GM19043 (cell line): ENCODE data around the gene SAFB2.
"Not testable (repeated sequence)": the region's sequence is repeated elsewhere in the genome, so short reads cannot be mapped to it uniquely, and the experiment has no call there.

Experiments
- ATAC-seq: cut with Tn5 transposase; IDR thresholded peaks from one replicate; pipeline ENCODE4 v1.9.1; 2021; ENCODE audit warnings: low read depth; ENCODE audit not compliant: unreplicated experiment

SAFB2 gene

DNA sequence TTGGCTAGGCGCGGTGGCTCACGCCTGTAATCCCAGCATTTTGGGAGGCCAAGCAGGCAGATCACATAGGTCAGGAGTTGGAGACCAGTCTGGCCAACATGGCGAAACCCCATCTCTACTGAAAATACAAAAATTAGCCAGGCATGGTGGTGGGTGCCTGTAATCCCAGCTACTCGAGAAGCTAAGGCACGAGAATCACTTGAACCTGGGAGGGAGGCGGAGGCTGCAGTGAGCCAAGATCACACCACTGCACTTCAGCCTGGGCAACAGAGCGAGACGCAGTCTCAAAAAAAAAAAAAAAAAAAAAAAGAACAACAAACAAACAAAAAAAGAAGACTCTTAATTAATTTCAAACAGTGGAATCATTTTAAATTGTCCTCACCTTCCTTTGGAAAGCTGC lies 13.8 kb downstream of the SAFB2 start:
- not testable (repeated sequence) for ATAC-seq

DNA sequence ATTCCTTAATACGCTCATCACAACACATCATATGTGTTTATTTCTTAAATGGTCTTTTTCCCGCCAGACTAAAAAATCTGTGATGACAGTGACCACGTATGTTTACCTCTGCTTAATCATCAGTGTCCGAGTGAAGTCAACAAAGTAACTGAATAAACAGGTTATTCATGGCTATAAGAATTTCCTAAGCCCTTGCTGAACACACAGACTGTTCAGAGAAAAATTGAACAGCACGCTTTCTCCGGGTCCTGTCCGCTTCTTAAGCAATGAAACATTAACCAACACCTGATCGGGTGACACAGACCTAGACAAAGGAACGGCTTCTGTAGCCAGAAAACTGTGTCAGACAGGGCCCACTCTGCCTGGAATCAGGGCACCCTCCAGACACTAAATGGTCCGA lies 14.3 kb downstream of the SAFB2 start:
- ATAC-seq, result no peak

DNA sequence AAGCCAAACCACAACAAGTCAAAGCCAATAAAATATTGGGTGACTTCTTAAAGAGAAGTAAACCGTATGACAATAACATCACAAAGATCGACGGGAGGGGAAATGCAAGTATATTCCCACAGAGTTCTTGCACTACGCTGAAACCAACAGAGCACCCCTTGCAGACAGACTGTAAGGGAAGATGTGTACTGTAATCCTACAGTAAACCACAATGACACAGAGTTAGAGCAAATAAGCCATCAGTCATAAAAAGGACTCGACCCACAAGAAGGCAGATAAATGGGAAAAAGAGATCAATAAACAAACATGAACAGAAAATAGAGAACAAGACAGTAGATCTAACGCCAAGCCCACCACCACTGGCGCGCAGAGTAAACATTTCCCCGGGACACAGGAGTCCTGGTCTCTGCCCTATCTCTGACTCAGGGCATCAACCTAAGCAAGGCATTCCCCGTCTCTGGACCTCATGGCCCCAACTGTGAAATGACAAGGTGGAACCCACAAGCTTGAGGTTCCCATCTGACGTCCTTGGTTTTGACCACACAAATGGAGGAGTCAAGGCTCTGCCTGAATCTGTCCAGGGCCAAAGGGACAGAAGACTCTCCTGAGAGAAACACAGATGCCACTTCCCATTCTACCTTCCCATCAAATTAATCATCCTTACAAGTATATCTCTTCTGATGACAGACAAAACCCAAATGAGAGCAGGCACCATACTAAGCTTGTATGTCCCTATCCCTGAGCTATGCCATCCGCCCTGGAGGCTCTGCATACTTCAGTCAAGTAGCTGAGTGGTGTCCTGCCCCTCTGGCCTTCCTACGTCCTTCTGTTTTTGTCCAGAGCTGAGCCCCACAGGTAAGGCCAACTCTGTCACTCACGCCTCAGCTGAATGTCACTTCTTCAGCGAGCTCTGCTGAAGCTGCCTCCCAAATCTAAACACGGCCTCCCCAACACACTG lies 15.0 kb downstream of the SAFB2 start:
- no peak for ATAC-seq

DNA sequence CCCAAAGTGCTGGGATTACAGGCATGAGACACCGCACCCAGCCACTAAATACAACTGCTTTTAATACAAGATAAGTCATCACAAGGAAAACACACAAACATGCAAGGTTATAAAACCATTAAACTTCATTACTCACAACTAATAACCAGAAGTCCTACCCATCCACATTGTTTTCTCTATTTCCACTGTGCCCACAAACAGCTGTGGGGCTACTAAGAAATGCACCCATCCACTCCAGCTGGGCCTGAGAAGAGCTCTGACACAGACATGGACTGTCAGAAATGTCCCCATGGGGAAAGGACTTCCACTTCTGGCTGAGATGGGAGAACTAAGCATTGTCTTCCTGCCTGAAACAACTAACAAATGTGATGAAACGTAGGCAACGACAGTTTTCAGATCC lies 17.2 kb downstream of the SAFB2 start:
- no peak for ATAC-seq

DNA sequence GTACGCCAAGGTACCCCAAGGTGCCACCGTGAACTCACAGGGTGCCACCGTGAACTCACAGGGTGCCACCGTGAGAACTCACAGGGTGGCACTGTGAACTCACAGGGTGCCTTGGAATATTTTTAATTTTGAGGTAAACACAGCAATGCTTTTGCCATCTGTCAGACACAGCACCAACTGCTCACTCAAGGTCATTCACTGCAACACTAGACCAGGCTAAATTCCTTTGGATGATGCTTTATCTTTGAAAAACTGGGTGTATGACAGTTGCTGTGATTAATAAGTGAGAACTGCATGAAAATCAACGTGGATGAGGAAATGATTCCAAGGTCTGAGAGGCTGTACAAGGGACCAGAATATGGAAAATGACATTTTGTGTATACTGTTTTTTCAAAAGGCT lies 18.9 kb downstream of the SAFB2 start:
- ATAC-seq, result no peak

DNA sequence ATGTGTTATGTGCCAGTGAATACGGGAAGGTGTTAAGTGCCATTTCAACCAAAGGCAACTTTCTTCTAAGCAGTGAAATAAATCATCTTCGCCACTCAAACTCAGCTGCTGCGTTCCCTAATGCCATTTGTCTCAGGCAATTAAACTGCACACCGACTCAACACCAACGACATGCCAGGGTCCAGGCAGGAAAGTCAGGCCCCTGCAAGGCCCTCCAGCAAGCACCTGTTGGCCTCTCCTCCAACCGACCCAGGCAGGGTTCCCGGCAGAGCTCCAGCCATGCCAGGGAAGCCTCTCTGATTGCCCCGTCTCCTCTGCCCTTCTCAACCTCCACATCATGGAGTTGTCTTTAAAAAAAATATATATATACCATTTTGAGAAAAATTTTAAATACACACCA lies 21.8 kb downstream of the SAFB2 start:
- ATAC-seq, result no peak

DNA sequence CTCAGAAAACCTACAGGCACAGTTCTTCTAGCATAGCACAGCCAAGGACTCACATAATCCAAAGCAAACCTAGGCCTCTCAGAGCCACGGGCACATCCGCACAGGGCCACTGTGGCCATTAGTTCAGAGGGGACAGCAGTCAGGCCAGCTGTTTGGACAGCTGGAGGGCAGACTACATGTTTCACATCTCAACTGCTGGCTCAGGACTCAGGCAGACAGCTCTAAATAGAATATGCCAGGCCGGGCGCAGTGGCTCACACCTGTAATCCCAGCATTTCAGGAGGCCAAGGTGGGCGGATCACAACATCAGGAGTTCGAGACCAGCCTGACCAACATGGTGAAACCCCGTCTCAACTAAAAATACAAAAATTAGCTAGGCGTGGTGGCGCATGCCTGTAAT lies 26.8 kb downstream of the SAFB2 start:
- ATAC-seq, result no peak

DNA sequence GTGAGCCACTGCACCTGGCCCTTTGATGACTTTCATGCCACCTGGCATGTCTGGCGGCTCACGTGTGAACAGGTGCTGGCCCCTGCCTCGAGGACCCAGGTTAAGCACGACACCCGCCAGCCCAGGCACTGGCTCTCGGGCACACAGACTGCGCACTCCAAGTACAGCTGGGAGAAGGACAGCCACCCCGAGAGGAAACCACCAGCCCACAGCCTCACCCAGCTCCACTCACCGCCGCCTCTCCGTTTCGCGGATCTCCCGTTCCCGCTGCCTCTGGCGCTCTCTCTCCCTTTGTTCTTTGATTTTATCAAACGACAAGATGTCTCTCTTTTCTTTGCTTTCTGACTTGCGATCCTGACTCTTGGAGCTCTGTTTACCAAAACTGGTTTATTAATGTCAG lies 27.4 kb downstream of the SAFB2 start:
- no peak for ATAC-seq

DNA sequence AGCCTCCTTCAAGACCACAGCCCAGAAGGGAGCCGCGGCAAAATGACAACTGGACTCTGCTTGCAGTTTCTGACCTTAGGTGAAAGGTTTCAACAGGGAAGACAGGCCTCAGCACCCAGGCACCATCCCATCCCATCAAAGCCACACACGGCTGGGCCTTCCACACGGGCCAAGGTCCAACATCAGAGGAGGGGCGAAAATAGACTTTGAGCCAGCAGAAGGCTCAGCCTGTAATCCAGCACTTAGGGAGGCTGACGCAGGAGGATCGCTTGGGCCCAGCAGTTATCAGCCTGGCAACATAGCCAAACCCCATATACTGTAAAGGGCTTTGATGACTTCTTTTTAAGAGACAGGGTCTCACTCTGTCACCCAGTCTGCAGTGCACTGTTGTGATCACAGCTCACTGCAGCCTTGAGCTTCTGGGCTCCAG lies 28.0 kb downstream of the SAFB2 start:
- ATAC-seq, result no peak

DNA sequence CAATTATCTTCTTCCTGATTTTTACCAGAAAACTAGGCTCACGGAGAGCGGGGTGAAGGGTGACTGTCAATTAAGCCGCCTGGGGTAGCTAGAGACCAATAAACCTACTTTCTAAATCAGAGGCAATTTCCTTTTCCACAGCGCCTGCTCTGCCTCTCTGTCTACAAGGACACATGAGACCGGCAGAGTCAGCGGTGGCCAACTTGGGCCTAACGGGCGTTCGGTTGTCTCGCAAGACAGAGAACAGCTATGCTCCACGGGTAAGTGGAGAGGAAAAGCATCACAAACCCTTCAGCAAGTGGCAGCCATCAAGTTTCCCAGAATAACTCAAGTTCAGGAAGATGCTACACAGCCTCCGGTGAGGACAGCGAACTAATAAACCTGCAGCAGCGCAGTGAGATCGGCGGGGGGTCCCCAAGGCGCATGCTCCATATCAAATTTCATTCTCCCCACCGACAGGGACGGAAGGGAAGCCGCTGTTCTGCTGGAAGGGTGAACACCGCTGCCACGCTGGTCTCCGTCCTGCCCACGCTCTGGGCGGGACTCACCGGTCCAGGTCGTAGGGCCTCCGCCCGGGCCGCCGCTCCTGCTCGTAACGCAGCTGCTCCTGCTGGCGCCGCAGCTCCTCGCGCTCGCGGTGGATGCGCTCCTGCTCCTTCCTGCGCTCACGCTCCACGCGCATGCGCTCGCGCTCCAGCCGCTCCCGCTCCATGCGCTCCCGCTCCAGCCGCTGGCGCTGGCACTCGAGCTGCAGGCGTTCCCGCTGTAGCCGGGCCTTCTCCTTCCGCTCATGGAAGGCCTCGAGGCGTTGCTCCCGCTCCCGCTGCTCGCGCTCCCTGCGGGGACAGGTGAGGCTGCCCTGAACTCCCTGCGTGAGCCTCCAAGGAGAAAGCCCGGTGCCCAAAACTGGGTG lies 29.0 kb downstream of the SAFB2 start:
- ATAC-seq, result no peak

DNA sequence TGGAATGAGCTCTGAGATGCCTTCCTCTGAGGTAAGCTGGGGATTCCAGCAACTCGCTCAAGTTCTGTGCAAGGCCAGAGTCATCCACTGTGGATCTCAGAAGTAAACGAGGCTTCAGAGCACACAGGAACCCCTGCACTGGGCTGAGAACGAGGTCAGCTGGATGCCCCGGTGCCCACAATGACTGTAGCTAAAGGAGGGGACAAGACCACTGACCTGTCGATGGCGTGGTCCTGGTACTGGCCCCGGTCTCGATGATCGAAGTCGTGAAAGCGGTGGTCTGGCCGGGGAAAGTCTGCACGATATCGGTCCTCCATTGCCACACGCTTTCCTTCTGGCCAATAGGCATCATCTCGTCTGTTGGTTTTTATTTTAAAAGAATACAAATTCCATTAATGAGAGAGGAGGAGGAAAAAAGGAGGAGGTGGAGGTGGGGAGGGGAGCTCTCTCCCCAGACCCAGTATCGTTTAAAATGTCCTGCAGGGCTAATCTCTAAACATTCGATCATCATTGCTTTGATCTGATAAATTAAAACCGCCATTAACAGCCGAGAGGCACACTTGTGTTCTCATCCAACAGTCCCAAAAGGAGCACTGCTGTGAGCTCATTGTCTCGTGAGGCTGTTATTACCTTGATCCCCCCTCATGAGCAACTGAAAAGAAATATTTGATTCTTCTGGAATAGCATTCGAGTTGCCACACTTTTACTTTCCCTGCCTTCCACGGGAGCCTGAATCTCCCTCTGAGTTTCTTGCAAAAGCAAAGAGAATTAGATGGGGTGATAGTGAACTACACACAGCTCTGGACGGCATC lies 29.8 kb downstream of the SAFB2 start:
- no peak for ATAC-seq

DNA sequence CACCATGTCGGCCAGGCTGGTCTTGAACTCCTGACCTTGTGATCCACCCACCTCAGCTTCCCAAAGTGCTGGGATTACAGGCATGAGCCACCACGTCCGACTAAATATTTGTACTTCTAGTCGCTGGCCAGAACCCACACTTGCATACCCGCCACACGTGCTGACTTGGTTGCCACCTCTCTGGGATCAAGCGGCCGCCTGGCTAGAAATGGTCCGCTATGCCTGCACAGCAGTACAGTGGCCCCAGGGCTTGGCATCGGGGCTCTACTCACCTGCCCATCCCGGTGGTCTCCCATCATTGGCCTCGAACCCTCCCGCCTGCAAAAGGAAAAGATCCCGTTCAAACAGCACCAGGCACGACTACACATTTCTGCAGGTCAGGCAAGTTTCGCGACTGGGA lies 31.1 kb downstream of the SAFB2 start:
- no peak for ATAC-seq

DNA sequence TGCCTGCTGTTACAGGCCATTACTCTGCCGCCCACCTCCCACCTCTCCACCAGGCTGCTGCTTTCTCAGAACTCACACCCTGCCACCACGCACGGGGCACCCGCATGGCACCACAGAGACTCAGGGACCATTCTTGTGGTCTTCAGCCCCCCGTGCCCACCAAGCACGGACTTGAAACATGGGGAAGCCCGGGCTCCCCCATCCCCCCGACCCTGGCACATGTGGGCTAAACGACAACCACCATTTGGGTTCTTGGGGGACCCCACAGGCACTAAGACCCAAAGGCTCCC lies 31.8 kb downstream of the SAFB2 start:
- no peak for ATAC-seq

DNA sequence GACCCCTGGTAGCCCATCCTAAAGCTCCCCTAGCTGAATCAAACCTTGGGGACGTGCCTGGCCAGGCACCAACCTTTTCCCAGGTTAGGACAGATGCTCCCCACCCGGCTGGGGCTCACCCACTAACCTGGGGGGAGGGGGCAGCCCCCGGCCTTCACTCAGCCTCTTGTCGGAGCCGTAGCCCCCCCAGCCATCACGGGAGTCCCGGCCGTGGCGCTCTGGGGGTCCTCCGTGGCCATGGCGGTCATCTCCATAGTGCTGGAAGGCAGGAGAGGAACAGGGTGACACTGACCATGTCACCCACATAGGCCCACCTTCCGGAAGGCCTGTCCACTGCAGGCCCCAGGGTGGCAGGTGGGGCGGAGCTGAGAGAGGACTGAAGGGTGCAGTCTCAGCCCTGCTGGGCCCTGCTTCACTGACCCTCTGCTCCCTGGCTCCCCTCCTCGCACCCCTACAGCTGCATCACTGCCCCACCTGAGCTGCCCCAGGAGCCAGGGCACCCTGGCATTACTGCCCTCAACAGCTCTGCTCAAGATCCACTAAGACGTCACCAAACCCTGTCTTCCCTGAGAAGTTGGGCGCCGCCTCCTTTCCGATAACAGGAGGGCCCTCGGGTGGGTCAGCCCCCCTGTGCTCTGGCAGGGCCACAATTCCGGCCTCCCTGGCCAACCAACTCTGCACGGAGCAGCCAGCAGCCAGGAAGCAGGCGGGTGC lies 32.3 kb downstream of the SAFB2 start:
- no peak for ATAC-seq

DNA sequence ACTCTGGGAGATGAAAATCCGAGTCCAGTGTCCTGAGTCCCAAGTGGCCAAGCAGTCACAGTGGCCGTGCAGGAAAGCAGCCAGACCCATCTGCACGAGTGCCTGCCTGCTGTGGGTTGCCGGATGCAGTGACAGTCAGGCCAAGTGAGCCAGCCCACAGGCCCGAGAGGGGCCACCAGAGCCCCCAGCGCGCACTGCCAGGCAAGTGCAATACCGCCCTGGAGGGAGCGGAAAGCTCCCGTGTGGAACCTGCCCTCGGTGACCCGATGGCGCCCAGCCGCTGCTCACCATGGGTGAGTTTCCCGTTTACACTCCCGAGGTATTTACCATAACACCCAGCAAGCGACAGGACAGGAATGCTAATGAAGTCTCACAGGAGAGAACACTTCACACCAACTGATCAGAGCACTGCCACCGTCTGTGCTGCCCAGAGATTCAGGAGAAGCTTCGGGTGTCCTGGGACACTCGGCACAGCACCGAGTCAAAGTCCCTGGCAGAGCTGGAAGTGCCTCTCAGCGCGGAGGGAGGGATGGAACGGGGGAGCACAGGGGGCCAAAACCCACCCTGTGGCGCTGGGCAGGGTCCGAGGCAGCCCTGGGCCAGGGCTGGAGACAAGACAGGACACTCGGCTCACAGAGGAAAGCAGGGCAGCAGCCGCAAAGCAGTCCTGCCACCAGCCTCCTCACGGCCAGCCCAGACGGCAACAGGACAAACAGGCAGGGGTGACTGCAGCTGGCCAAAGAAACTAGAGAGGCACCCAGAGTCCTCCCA lies 33.5 kb downstream of the SAFB2 start:
- ATAC-seq, result no peak

DNA sequence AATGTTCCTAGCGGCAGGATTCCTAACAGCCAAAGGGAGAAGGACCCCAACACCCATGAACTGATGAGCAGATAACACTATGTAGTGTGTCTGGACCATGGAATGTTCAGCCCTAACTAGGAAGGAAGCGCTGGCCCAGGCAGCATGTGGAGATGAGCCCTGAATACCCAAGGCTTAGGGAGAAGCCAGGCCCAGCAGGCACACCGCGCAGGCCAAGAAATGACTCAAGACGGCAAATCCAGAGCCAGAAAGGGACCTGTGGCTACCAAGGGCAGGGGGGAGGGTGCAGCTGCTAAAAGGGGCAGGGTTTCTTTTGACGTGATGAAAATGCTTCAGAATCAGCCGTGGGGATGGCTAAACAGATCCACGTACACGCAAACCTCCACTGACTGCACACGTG lies 34.1 kb downstream of the SAFB2 start:
- no peak for ATAC-seq

DNA sequence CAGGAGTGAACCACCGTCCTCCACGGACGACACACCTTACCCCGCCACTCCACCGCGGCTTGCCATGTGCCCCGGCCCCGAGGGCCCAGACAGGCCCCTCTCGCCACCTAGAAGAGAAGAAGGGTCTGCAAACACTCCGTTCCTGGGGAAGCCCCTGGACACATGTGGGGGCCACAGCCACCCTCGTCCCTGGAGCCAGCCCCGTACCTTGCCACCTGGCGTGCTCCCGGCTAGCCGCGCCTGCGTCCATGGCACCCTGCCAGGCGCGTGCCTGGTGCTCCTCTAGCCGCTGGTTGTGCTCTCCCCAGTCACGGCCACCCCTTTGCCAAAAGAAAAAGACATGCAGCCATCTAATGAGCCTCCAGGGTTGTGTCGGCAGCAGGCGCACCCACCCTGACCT lies 34.9 kb downstream of the SAFB2 start:
- ATAC-seq, result no peak

DNA sequence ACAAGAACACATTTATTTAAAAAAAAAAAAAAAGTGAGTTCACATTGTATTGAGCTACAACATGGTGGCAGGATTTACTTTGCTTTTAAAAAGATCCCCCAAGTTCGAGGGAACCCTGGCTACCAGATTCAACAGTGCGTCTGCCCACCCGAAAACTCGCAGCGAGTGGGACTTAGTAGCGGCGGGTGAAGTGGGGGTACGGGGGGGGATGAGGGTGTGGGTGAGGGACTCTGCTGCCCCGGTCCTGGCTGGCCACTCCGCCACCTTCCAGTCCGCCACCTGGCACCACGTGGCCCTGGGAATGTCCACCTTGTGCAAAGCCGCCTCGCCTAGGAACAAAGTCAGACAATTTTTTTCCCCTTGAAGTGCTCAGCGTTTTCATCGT lies 35.5 kb downstream of the SAFB2 start:
- ATAC-seq, result no peak

DNA sequence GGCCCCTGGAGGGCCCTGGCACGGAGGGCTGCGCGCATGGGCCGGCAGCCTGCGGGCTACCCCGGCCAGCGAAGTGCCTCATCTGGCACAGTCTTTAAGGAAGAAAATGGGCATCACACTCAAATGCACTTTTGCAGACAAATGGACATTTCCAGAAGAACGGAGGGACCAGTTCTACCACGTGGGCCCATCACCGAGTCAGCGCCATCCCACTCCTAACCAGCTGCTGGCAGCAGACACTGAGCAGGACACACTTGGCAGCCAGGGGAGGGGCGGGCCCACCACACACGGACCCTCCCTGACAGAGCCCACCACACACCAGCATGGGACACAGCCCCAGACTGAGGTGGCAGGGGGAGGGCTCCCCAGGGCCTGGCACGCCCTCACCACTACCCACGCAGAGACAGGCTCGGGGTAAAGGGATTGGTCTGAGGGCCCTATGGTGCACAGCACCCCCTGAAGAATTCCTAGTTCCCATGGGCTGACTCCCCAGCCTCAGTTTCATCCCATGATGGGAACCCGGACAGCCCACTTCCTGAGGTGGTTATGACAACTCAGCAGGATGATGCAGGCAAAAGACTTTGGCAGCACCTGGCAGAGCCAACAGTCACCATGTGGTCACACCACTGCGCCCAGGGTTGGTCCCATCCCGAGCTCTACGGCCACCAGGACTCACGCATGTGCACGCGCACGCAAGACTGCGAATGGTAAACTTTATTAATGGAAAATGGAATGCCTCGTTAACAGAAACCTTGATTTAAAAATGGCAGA lies 36.1 kb downstream of the SAFB2 start:
- ATAC-seq, result no peak
